Measurements from ENCODE around the gene CDKN2AIP.

- TF ChIP-seq CTCF (conservative IDR thresholded peaks at IDR 0.05; ENCODE audit: low read length) = no peak
- TF ChIP-seq EZH2phosphoT487 (IDR thresholded peaks at IDR 0.05; ENCODE audit: borderline replicate concordance) = no peak
These were observed 4.0 kb downstream of the CDKN2AIP start for GRCh38 chr4:183448436-183448835.

Measured in Loucy (cell line).